Limb (tissue), 2 donors: ENCODE data around the gene RBM8A.
"Not testable (repeated sequence)": the region's sequence is repeated elsewhere in the genome, so short reads cannot be mapped to it uniquely, and the experiment has no call there.

Source experiments
- DNase-seq, 2 donors: peaks; one replicate each; pipeline ENCODE4 v3.0.0-alpha.2; 2016; ENCODE audit errors: extremely low spot score in 2 of 2

RBM8A gene

DNA sequence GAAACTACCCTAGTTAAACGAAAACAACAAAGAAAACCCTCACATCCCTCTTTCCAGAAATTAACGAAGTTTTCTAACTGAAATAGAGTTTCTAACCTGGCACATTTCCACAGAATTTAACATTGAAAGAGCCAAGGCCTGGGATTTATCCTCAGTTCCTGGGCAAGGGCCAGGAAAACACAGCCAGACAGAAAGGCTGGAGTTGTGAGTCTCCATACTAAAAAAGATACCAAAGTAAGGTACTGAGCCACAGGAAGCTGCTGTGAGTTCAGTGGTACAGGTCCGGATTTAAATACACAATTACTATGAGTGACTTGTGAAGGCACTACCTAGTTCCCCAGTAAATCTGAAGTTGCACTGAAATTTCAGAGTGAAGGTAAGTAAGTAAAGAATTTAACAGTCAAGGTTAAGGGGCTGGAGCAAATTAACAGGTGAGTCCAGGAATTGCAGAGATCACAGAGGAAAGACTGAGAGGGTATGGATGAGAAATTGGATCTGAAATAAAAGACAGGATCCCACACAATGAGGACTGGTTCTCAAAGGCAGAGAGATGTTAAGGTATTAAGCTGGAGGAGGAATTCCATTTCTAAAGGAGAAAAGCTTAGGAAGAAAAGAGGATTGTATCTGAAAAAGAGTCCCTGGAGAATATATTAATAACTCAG lies 29.6 kb upstream of the RBM8A start:
- DNase-seq, result peak in 1 of 2 donors; percentile 48

DNA sequence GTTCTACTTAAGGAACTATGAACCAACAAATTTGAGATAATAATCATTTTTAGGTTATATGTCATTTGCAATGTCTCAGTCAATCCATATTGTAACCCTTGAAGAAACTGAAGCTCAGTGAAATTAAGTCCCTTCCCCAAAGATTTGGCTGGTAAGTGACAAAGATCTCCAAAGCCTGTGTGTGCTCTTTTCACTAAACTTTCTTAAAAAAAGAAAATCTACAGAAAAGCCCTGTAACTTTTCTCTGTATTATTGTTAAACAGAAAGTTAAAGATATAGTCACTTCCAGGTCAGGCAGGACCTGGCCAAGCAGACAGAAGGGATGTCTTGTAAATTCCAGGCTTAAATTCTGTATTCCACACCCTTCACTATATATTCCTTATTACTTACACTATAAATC lies 29.1 kb upstream of the RBM8A start:
- no peak for DNase-seq

DNA sequence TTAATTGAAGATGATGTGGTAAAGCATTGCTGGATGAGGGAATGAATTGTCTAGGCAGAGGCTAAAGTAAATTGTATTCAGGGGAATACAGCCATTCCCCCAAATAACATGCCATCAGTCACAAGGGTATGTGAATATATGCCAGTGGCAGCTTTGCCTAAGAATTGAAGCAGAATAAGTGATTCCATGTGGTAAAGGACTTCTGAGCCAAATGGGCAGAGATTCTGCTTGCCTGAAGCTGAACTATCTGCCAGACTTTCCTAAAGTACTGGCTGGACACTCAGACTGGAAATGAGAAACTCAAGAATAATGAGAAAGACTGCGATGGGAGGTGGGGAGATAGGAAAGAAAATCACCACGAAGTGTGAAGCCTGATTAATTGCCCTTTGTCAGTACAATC lies 28.2 kb upstream of the RBM8A start:
- no peak for DNase-seq

DNA sequence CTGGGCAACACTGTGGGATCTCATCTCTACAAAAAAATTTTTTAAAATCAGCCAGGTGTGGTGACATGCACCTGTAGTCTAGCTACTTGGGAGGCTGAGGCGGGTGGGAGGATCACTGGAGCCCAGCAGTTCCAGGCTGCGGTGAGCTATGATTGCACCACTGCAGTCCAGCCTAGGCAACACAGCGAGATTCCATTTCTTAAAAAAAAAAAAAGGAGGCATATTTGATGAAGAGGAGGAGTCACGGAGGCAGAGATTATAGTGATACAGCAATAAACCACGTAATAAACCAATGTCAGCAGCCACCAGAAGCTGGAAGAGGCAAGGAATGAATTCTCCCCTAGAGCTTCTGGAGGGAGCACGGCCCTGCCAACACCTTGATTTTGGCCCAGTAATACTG lies 26.6 kb upstream of the RBM8A start:
- no peak for DNase-seq

DNA sequence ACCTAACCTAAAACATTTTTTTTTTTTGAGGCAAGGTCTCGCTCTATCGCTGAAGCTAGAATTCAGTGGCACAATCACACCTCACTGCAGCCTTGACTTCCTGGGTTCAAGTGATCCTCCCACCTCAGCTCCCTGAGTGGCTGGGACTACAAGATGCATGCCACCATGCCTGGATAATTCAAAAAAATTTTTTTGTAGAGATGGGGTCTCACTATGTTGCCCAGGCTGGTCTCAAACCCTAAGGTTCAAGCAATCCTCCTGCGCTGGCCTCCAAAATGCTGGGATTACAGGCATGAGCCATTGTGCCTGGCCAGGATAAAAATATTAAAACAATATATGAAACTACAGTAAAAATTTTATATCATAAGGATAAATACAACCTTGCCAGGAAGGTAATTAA lies 25.6 kb upstream of the RBM8A start:
- DNase-seq, result no peak

DNA sequence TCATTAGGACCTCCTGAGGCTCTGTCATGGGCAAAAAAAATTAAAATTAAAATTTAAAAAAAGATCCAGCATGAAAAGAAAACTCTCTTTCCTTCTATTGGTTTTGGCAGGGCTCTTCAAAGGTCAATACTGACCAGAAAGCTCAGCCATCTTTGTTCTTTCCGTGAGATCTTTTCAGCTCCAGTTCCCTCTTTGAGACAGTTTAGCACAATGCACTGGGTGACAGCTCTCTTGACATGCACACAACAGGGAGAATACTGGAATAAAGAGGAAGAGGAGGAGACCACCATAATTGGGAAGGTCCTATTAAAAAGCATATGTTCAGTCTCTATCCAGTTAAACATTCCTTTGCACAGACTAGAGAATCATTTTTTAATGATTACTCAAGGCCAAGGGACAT lies 24.2 kb upstream of the RBM8A start:
- DNase-seq, result no peak

DNA sequence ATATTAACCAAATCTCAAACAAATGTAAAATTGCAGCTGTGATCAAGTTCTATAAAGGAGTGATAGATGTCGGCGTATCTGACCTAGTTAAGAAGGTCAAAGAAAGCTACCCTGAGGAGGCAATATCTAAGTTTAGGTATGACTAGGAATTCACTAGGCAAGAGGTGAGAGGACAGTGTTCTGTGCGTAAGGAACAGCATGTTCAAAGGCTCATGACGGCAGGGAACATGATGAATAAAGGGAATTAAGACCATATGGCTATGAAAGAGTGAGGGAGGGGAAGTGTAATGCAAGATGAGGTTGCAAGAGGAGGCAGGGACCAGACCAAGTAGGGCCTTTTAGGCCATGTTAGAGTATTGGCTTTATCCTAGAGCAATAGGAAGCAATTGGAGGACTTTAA lies 21.9 kb upstream of the RBM8A start:
- no peak for DNase-seq

DNA sequence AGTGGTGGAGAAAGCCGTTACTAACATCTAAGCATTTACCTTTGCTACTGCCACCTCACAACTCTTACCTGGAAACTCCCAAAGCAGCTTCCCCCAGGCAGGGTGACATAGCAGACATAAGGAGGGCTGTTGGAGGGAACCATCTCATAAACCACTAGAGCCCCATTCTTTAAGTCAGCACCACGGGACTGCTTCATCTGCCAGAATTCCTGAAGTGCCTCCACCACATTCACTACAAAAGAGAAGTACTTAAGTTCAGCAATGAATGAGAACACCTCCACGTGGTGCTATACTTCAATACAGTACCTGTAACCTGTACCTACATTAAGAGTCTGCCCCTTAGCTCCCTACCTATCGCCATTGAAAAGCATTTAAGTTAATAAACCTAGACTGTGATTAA lies 20.3 kb upstream of the RBM8A start:
- DNase-seq, result no peak

DNA sequence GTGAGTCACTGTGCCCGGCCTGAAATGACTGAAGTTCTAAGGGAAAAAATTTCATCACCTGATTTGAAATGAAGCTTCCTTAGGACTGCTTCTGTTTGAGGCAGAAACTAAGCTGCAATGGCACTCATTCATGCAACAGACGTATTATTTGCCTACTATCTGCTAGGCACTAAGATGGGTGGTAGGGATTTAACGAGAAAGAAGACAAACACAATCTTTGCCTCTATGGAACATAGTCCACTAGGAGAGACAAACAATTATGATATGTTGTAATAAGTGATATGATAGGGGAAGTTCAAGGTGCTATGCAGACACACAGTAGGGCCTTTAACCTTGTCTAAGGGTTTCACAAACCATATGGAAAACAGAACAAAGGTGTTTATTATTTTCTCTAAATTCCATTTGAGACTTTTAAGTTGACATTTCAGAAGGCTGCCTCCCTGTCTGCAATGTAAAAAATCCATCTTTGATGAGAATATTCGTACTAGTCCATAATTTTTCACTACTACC lies 19.2 kb upstream of the RBM8A start:
- no peak for DNase-seq

DNA sequence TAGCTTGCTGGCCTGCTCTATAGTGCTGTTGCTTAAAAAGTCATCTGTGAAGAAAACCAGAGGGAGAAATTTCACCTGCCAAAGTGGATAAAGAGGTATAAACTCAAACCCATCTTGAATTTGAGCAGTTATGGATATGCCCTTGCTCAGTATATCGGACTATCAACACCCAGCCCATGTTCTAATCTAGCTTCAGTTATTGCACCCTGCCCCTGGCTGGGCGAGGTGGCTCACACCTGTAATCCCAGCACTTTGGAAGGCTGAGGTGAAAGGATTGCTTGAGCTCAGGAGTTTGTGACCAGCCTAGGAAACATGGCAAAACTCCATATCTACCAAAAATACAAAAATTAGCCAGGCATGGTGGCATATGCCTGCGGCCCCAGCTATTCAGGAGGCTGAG lies 17.2 kb upstream of the RBM8A start:
- DNase-seq, result no peak

DNA sequence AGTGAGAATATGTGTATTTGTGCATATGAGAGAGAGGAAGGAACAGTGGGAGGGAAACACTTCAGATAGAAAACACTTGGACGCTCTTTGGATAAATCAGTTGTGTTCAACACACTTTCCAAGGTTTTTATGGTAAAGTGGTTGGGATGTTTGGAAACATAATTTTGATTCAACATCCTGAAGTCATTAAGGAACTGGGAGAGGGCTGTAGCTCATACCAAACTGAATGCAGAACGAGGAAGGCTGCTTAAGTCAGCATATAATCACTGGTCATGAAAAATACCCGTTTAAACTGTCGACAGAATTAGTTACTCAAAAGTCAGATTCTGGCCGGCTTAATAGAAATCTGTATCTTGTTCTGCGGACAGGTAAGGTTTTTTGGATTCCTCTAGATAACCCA lies 15.6 kb upstream of the RBM8A start:
- no peak for DNase-seq

DNA sequence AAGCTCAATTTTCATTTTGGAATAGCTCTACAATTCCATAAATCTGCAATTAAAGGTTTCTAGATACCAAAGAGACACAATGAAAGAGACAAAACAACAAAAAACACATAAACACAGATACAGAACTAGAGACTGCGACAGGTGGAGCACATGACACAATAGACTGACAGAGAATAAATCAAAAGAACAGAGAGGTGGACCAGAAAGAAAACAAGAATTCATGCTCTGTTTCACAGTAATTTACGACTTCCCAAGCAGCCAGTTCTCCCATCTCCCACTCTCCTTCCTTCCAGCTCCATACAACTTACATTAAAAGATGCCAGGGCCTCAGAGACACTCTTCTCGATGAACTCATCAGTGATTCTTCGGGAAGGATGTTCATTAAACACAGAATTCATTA lies 15.1 kb upstream of the RBM8A start:
- DNase-seq, result no peak

DNA sequence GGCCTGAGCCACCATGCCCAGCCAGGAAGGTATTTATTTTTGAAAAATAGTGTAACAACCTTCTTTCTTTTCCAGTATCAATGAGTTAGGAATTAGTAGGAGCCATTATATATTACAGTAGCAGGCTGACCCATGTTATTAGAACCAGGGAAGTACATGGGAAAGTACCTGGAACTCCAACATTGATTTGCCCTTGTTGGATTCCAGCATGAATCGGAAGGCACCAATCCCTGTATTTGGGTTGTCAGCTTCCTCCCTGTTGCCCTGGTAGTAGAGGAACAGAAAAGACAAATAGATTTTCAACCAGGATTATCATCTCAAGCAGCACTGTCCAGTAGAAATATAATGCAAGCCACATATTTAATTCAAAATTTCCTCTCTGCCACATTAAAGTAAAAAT lies 10.2 kb upstream of the RBM8A start:
- no peak for DNase-seq

DNA sequence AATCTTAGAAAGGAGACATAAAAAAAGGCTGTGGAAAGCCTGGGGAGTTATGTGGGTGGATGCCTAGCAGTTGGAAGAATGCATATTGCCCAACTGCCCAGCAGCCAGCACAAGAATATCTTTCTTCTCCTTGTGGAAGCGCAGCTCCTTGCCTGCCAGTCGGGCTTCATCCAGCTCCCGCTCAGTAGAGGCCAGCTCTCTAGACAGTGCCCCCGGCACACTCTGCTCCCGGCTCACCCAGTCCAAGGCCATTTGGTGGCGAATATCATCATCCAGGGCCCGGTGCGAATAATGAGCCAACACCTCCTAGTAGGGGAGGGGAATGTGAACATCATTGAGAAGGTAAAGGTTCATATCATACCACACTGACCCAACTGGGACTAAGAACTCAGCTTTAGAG lies 9.0 kb upstream of the RBM8A start:
- DNase-seq, result no peak

DNA sequence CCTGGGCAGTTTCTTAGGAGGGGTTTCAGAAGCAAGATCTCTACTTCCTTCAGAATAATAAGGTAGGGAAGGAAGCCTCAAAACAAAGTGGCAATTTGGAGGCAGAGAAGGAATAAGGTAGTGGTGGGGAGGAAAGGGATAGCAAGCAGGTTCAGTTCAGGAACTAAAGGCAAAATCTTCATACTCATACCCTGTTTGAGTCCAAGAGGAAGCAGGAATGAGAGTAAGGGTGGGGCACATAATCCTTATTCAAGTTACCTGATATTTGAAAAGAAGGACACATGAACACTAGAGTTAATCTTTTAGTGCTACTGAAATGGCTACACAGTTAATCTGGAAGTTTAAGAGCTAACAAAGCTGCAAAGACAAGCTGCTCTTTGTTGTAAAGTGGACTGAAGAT lies 8.4 kb upstream of the RBM8A start:
- no peak for DNase-seq

DNA sequence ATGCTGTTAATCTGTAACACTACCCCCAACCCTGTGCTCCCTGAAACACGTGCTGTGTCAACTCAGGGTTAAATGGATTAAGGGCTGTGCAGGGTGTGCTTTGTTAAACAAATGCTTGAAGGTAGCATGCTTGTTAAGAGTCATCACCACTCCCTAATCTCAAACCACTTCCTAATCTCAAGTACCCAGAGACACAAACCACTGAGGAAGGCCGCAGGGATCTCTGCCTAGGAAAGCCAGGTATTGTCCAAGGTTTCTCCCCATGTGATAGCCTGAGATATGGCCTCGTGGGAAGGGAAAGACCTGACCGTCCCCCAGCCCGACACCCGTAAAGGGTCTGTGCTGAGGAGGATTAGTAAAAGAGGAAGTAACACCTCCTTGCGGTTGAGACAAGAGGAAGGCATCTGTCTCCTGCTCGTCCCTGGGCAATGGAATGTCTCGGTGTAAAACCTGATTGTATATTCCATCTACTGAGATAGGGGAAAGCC lies 5.3 kb upstream of the RBM8A start:
- not testable (repeated sequence) for DNase-seq

DNA sequence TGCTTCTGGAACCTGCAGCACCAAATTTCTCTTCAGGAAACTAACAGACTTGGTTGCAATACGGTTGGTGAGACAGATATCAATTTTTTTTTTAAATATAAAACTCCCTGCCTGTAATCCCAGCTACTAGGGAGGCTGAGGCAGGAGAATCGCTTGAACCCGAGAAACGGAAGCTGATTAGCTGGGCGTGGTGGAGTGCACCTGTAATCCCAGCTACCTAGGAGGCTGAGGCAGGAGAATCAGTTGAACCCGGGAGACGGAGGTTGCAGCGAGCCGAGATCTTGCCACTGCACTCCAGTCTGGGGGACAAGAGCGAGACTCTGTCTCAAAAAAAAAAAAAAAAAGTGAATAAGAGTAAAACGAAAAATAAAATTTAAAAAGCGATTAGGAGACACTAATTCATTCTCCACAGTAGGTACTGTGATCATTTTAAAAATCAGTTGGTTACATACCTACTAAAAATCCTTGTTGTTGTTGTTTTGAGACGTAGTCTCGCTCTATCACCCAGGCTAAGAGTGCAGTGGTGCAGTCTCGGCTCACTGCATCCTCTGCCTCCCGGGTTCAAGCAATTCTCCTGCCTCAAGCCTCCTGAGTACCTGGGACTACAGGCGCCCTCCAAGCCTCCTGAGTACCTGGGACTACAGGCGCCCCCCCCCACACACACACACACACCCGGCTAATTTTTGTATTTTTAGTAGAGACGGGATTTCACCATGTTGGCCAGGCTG lies 796 bp upstream of the RBM8A start:
- no peak for DNase-seq

DNA sequence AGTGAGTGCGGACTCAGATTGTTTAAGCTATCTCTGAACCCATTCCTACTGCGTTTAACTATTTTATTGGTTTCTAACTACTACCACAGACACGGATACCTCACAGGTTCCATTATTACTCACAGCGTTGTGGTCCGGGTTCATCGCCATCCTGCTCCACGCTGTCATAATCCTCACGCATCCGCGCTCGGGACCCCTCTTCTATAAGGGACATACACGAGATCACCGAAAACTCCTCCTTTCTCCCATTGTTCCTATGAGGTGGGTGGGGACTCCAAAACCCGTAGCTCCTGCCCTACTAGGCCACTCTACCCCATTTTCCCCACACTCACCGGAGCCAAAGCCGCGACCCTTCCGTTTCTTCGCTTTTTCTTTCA lies 610 bp downstream of the RBM8A start:
- DNase-seq, result no peak

DNA sequence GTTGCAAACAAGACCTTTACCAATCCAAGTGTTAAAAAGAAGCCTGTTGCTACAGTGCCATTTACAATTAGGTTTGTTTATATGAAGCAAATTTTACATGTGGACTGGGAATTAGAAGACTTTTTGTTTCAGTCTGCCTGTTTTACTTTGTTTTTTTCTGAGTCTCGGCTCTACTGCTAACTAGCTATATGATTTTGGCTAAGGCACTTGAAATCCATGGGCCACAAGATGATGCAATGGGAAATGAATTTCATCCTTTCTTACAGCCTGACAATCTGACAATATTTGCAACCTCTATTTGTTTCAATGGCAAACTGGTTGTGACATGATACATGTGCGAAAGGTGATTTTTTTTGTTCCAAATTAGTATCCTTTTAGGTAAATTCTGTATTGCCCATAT lies 5.0 kb downstream of the RBM8A start:
- no peak for DNase-seq

DNA sequence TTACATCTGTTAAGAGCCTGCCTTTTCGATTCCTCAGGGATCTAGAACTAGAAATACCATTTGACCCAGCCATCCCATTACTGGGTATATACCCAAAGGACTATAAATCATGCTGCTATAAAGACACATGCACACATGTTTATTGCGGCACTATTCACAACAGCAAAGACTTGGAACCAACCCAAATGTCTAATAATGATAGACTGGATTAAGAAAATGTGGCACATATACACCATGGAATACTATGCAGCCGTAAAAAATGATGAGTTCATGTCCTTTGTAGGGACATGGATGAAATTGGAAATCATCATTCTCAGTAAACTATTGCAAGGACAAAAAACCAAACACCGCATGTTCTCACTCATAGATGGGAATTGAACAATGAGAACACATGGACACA lies 7.0 kb downstream of the RBM8A start:
- not testable (repeated sequence) for DNase-seq

DNA sequence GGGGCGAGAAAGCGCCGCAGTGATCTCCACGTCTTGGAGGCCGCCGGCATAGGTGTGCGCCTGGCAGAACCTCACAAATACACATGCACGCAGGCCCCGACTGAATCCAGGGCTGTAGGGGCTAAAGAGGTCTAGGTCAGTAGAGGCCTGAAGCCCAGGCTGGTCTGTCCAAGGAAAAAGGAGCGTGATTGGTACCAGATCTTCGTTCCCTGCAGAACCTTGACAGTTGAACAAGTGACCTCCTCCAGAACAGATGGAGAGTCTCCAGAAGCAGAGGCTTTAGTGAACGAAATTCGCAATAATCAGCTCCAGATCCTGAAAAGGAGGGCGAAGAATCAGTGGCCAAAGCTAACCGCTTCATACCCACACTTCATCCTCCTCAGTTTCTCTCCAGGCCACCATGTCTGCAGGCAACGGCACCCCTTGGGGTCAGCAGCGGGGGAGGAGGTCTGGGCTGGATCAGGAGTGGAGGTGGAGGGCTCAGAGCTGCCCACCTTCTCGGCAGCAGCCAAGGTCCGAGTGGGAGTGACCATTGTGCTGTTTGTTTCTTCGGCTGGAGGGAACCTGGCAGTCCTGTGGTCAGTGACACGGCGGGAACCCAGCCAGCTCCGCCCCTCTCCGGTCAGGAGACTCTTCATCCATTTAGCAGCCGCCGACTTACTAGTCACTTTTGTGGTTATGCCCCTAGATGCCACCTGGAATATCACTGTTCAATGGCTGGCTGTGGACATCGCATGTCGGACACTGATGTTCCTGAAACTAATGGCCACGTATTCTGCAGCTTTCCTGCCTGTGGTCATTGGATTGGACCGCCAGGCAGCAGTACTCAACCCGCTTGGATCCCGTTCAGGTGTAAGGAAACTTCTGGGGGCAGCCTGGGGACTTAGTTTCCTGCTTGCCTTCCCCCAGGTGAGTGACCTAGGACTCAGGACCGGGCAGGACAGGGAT lies 8.0 kb downstream of the RBM8A start:
- peak in 1 of 2 donors; percentile 48 for DNase-seq
